Panc1 (cell line): ENCODE data around the gene CLDN6.

ENCODE experiments used
- CTCF ChIP-seq: fragments of 450-650 bp; IDR thresholded peaks from 2 replicates; pipeline ENCODE4 v1.5.1; 2017; ENCODE audit warnings: mild to moderate bottlenecking
- POLR2AphosphoS5 ChIP-seq: IDR thresholded peaks from 2 replicates; pipeline ENCODE4 v1.6.1; 2012; ENCODE audit warnings: mild to moderate bottlenecking, low read depth, low read length, moderate library complexity
- SIN3A ChIP-seq: IDR thresholded peaks from 2 replicates; pipeline ENCODE4 v1.6.1; 2012; ENCODE audit warnings: low read depth, mild to moderate bottlenecking, low read length, moderate library complexity, borderline replicate concordance; ENCODE audit not compliant: insufficient read depth
- TCF7L2 ChIP-seq: IDR thresholded peaks from 2 replicates; pipeline ENCODE4 v1.6.1; 2011; ENCODE audit warnings: mild to moderate bottlenecking, low read depth, low read length, inconsistent platforms

GRCh38 chr16:2968368-2968737 lies 49.6 kb downstream of the CLDN6 start:
- no peak for TF ChIP-seq CTCF
- no peak for TF ChIP-seq TCF7L2
- TF ChIP-seq POLR2AphosphoS5 = no peak
- no peak for TF ChIP-seq SIN3A
